HG03066 (cell line): ENCODE results near the gene OSBPL10.
"Not testable (repeated sequence)": the region's sequence is repeated elsewhere in the genome, so short reads cannot be mapped to it uniquely, and the experiment has no call there.

Source experiments
- ATAC-seq: cut with Tn5 transposase; IDR thresholded peaks from one replicate; pipeline ENCODE4 v1.9.1; 2021; ENCODE audit warnings: low read depth; ENCODE audit not compliant: unreplicated experiment

Gene OSBPL10

GRCh38 chr3:31870111-31870510 is 111.0 kb downstream of the OSBPL10 start:
- ATAC-seq, result not testable (repeated sequence)

GRCh38 chr3:31868236-31868635 is 112.8 kb downstream of the OSBPL10 start:
- no peak for ATAC-seq

GRCh38 chr3:31862666-31863279 is 118.3 kb downstream of the OSBPL10 start:
- no peak for ATAC-seq

- no peak for ATAC-seq
Measured at GRCh38 chr3:31861826-31862225, 119.2 kb downstream of the OSBPL10 start.

- not testable (repeated sequence) for ATAC-seq
Measured at GRCh38 chr3:31860642-31861041, 120.4 kb downstream of the OSBPL10 start.

- no peak for ATAC-seq
Measured at GRCh38 chr3:31859245-31859644, 121.8 kb downstream of the OSBPL10 start.

DNA sequence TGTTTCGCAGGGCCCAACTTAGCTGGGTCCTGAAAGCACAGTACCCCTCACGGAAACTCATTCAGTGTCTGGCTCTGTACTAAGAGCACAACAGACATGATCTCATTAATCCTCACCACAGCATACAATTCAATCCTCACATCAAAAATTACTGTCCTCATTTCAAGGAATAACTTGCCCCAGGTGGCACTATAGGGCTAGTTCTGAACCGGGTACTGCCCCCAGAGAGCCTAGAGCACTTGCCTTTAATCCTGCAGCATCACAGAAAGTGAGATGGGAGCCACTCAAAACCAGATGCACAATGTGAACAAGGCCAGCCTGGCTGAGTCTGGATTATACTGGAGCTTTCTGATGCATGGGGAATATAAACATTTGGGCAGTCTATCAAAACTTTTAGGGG is 122.6 kb downstream of the OSBPL10 start:
- no peak for ATAC-seq

DNA sequence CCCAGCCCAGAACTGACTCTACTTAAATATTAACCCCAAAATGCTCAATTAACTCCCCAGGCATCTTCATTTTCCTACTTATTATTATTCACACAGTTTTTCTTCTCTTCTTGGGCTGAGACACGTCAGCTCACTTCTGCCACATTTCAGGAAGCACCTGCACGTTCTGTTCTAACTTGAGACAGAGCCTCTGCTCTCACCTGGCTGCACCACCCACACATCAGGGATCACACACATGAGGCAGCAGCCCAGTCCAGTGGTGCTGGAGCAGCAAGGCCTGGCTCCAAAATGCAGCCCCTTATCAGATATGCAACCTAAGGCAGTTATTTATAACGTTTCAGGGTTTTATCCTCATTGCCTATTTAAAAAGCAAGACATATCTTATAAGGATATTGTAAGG is 127.5 kb downstream of the OSBPL10 start:
- no peak for ATAC-seq

GRCh38 chr3:31851278-31851677 is 129.8 kb downstream of the OSBPL10 start:
- no peak for ATAC-seq

DNA sequence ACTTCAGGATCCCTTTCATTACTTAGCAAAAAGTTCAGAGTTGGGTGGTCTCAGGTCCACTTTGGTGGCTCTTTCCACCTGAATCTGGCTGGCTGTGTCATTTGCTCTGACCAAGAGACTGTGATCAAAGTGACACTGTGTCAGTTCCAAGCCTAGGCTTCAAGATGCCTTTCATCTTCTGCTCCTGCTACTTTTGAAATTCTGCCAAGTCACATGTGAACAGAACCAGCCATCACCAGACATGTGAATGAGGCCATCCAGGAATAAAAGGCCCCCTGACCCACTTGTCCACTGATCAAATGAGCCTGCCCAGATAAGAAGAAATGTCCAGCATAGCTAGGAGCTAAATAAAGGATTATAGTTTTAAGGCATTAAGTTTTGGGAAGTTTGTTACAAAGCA is 132.2 kb downstream of the OSBPL10 start:
- ATAC-seq, result no peak

DNA sequence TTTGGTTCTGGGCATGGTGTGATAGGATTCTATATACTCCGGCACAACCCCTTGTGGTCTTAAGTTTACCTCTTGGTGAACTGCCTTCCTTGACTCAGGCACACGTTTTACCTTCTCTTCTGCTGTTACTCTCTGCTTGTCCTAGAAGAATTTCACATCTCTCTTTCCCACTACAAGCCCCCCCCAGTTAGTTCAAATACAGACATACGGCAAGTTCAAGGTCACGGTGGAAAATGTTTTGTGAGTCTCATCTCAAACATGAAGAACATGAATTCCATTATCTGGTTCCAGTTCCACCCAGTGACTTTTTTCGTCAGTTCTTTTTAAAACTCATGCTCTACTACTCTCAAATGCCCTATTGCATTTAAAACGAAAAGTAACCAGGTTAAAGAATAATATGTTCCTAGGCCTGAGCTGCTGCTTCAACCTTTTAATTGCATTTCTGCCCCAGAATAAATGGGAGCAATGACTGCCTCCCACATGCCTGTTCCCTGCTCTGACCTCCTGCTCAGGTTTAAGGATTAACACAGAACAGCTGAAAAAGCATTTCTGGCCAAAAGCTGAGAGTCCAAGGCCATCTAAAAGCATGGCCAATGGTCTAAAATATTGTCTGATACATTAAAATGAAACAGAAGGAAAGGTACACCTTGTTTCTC is 132.8 kb downstream of the OSBPL10 start:
- no peak for ATAC-seq

- ATAC-seq, result no peak
Measured at GRCh38 chr3:31847760-31848159, 133.3 kb downstream of the OSBPL10 start.

GRCh38 chr3:31841515-31841914 is 139.5 kb downstream of the OSBPL10 start:
- no peak for ATAC-seq

- no peak for ATAC-seq
Measured at GRCh38 chr3:31840252-31840651, 140.8 kb downstream of the OSBPL10 start.

- ATAC-seq, result no peak
Measured at GRCh38 chr3:31839144-31839917, 141.7 kb downstream of the OSBPL10 start.

- ATAC-seq, result no peak
Measured at GRCh38 chr3:31836131-31837075, 144.7 kb downstream of the OSBPL10 start.

DNA sequence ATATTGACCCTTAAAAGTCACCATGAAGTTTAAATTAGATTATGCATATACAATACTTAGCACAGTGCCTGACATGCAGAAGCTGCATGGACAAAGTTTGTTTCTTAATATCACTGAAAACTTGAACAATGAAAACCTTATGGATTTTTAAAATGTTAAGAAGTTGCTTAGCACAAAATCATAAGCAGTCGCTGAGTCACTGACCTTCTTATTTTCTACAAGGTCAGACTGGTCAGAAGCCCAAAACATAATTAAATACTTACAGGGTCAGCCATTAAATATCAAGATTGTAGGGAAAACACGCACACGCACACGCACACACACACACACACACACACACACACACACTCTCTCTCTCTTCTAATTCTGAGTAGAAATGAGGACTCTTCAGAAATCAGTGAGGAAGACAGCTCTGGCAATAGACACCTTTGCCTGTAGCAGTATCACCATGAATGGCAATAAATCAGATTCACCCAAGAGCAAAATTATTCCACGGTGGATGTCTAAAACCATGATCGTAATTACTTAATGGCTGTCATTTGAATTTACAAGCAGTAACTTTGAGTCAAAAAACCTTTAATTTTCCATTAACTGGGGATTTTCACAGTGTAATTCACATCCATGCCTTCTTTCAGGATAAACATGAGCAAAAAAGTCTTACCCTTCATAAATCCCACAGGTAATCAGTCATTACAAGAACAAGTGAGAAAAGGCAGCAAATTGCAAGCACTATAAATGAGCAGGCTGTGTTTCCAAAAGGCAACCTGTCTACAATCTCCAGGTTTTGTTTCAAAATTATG is 147.5 kb downstream of the OSBPL10 start:
- ATAC-seq, result no peak

GRCh38 chr3:31832551-31832950 is 148.5 kb downstream of the OSBPL10 start:
- no peak for ATAC-seq

DNA sequence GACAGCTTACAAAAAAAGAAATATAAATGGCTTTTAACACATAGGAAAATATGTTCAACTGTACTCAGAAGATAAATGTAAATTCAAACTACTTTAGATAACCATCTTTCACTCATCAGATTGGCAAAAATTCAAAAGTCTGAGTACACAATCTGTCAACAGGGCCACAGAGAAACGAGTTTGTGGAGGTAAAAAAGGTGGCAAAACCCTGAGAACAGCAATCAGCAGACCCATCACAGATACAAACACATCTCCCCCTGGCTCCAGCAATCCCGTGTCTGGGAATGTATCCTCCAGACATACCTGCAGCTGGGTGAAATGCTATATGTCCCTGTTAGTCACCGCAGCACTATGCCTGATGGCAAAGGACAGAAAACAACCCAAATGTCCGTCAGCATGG is 149.5 kb downstream of the OSBPL10 start:
- ATAC-seq, result no peak
